Retinal pigment epithelial cell (primary cell): Measurements from ENCODE around the gene UBE2I.
"Not testable (repeated sequence)": the region's sequence is repeated elsewhere in the genome, so short reads cannot be mapped to it uniquely, and the experiment has no call there.

Source experiments
- DNase-seq: peaks from one replicate; pipeline ENCODE4 v3.0.0-alpha.2; 2010; ENCODE audit warnings: low read depth
- H3K4me3 ChIP-seq: 2 replicates; pipeline ENCODE4 v1.5.1; 2011; ENCODE audit warnings: mild to moderate bottlenecking, low read length, control low read depth, moderate library complexity
- TF ChIP-seq, protein P1 (sequence below): conservative IDR thresholded peaks from 2 replicates; pipeline ENCODE4 v1.5.1; 2011; ENCODE audit warnings: low read depth, low read length, control low read depth, inconsistent platforms

UBE2I gene

DNA sequence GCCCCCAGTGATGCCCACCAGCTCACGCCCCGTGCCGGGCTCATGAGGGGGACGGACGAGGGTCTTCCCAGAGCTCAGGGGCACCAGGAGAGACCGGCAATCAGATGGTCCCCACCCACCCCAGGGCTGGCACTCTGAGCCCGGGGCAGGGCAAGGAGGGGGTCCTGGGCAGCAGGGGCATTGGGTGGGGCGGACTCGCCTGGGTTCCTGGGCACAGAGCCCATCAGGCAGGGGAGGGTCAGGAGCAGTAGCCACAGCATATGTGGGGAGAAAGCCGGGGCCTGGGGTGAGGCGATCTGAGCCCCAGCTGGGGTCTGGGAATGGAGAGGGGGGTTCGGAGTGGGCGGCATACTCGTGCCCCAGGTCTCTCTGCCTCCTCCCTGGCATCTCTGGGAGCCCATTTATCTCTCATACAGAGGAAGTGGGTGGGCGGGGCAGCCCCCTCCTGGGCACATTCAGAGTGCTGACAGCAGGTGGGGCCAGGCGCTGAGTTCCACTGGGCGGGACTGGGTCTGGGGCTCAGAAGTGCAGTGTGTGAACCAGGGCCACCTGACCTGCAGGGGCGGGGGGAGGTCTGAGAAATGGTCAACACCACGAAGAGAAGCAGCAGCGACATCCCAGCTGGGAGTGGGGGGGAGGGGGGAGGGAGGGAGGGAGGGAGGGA, 20.5 kb upstream of the UBE2I start:
- DNase-seq = no peak

DNA sequence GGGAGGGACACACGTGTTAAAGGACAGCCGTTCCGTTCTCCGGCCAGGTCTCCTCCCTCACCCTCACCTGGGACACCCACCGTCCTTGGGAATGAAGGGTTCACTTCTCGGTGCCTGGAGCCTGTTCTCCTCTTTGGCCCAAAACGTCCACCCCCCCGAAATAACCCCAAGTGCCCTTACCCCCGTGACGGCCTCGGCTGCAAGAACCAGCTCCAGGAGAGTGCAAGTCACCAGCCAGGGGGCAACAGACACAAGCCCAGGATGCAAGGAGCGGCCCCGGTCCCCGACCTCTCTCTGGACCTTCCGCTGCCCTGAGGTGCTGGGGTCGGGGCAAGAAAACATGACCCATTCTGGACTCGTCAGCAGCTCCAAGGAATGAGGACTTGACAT, 20.0 kb upstream of the UBE2I start:
- TF ChIP-seq, protein P1, sequence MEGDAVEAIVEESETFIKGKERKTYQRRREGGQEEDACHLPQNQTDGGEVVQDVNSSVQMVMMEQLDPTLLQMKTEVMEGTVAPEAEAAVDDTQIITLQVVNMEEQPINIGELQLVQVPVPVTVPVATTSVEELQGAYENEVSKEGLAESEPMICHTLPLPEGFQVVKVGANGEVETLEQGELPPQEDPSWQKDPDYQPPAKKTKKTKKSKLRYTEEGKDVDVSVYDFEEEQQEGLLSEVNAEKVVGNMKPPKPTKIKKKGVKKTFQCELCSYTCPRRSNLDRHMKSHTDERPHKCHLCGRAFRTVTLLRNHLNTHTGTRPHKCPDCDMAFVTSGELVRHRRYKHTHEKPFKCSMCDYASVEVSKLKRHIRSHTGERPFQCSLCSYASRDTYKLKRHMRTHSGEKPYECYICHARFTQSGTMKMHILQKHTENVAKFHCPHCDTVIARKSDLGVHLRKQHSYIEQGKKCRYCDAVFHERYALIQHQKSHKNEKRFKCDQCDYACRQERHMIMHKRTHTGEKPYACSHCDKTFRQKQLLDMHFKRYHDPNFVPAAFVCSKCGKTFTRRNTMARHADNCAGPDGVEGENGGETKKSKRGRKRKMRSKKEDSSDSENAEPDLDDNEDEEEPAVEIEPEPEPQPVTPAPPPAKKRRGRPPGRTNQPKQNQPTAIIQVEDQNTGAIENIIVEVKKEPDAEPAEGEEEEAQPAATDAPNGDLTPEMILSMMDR = no peak
- DNase-seq = no peak
- H3K4me3 ChIP-seq = no peak overlapping the region

More for the DNA sequence above, 20.5 kb upstream of the UBE2I start:
- no peak overlapping the region for H3K4me3 ChIP-seq
- TF ChIP-seq, protein P1 = no peak

DNA sequence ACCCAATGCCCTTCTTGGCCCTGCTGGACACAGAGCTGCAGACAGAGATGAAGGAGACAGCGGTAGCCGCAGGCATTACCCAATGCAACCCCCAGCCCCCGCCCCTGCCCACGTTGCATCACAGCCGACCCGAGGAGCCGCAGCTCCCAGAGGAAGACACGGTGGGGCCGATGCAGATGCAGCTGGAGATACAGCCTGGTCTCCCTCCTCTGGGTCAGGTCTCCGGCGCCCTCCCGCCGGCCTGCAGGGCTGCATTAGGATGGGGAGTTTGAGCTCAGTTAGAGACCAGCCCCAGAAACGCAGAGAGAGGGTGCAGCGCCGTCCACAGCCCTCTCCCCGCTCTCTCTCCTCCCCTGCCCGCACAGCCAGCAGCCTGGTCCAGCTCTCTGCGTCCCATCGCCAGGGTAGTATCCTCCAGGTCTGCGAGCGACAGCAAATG, 19.4 kb upstream of the UBE2I start:
- no peak overlapping the region for H3K4me3 ChIP-seq
- TF ChIP-seq, protein P1 = no peak
- no peak for DNase-seq

DNA sequence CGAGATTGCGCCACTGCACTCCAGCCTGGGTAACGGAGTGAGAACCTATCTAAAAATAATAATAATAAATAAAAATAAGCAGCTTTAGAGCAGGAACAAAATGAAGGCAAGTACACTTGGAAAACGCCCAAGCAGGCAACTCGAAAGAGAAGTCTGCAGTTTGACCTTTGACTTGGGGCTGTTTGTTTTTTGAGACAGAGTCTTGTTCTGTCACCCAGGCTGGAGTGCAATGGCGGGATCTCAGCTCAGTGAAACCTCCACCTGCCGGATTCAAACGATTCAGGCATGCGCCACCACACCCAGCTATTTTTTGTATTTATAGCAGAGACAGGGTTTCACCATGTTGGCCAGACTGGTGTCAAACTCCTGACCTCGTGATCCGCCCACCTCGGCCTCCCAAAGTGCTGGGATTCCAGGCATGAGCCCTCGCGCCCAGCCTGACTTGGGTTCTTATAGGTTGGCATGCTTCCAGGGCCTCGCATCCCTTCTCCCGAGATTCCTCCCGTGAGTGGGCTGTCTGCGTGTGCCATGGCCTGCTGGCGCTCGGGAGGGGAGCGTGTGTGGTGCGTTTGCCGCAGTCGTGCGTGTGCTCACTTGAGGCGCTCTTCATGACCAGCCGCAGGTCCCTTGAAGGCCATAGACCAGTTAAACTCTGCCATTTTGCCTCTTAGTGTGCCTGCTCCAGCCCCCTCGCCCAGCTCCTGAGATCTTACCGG, 18.4 kb upstream of the UBE2I start:
- DNase-seq = no peak
- H3K4me3 ChIP-seq = no peak overlapping the region
- TF ChIP-seq, protein P1 = no peak

DNA sequence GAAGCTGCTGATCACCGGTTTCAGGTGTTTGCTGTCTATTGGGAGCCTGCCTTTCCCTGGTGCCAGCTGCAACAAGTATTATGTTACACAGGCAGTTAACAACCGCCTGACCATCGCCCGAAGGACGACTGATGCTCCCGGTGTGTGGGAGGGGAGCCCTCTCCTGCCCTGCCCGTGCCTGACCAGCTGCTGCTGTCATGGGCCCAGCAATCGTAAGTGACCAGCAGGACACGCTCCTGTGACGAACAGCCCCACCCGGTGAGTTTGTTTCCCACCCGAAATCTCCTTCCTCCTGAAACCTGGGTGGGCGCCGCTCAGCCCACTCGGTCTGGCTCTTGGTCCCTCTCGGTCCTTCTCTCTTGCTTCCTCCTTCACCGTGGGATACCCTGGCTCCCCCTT, 17.9 kb upstream of the UBE2I start:
- no peak overlapping the region for H3K4me3 ChIP-seq
- DNase-seq = no peak
- TF ChIP-seq, protein P1 = no peak

DNA sequence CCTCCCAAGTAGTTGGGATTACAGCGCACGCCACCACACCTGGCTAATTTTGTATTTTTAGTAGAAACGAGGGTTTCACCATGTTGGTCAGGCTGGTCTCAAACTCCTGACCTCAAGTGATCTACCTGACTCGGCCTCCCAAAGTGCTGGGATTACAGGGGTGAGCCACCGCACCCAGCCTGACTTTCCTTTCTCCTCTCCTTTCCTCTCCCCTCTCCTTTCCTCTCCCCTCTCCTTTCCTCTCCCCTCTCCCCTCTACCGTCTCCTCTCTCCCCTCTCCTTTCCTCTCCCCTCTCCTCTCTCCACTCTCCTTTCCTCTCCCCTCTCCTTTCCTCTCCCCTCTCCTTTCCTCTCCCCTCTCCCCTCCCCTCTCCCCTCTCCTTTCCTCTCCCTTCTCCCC, 17.2 kb upstream of the UBE2I start:
- DNase-seq, H3K4me3 ChIP-seq: not testable (repeated sequence)

DNA sequence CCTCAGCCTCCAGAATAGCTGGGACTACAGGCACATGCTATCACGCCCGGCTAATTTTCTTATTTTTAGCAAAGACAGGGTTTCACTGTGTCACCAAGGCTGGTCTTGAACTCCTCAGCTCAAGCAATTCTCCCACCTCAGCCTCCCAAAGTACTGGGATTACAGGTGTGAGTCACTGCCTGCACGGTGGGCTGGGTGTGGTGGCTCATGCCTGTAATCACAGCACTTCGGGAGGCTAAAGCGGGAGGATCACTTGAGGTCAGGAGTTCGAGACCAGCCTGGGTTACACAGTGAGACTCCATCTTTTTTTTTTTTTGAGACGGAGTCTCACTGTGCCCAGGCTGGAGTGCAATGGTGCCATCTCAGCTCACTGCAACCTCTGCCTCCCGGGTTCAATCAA, 16.6 kb upstream of the UBE2I start:
- not testable (repeated sequence) for H3K4me3 ChIP-seq

DNA sequence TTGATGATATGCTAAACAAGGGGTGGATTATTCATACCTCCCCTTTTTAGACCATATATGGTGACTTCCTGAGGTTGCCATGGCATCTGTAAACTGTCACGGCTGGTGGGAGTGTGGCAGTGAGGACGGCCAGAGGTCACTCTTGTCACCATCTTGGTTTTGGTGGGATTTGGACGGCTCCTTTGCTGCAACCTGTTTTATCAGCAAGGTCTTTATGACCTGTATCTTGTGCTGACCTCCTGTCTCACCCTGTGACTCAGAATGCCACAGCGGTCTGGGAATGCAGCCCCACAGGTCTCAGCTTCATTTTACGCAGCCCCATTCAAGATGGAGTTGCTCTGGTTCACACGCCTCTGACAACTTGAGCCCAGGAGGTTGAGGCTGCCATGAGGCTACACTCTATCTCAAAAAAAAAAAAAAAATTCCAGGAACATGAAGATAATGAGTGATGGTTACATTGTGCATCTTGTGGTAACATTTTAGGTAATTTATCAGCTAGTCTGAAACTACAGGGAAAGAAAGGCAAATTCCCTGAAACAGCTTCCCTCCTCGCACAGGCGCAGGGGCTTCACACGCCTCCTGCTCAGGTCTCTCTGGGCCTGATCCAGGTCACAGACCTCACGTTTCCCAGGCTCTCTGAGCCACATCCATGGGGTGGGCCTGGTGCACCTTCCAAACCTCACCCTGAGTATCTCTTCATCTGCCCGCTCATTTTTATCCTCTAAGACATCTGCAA, 15.3 kb upstream of the UBE2I start:
- no peak for DNase-seq
- TF ChIP-seq, protein P1 = no peak
- no peak overlapping the region for H3K4me3 ChIP-seq

More for the DNA sequence above, 16.6 kb upstream of the UBE2I start:
- not testable (repeated sequence) for DNase-seq
